Measurements from ENCODE around the gene OPTC. TPM values are rescaled to one million over a fixed set of nuclear protein-coding genes. Genes with fewer than 3 reads are reported as not detected.

OPTC gene
- polyA plus RNA-seq, 1 donor from 2014 or later, result not detected

DNA sequence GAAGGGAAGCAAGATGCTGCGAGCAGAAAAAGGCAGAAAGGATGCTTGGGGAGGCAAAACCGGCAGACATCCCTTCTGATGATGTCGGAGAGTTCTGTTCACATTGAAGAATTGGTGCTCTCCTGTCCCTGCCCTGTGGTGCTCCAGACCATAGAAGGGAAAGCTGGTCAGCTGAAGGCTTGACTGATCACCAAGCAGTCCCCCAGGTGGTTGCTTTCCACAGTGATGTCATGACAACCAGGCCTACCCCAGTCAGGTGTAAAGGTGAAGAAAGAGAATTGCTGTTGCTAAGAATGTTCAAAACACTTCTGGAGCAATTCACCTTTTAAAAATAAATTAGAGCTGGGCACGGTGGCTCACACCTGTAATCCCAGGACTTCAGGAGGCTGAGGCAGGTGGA lies 59.5 kb downstream of the OPTC start:
- no peaks in the 10 kb centered on the region for H3K9me3 ChIP-seq (ENCODE audit: low read length)
- no peaks in the 10 kb centered on the region for H3K9me2 ChIP-seq (ENCODE audit: insufficient read depth, low read length)
- H3K27me3 ChIP-seq (ENCODE audit: insufficient read depth, low read depth, low read length), result no peaks in the 10 kb centered on the region
- no peak for TF ChIP-seq POLR2AphosphoS5 (IDR thresholded peaks at IDR 0.05)
- no peak for TF ChIP-seq RAD21 (conservative IDR thresholded peaks at IDR 0.05)
- TF ChIP-seq, protein P1, sequence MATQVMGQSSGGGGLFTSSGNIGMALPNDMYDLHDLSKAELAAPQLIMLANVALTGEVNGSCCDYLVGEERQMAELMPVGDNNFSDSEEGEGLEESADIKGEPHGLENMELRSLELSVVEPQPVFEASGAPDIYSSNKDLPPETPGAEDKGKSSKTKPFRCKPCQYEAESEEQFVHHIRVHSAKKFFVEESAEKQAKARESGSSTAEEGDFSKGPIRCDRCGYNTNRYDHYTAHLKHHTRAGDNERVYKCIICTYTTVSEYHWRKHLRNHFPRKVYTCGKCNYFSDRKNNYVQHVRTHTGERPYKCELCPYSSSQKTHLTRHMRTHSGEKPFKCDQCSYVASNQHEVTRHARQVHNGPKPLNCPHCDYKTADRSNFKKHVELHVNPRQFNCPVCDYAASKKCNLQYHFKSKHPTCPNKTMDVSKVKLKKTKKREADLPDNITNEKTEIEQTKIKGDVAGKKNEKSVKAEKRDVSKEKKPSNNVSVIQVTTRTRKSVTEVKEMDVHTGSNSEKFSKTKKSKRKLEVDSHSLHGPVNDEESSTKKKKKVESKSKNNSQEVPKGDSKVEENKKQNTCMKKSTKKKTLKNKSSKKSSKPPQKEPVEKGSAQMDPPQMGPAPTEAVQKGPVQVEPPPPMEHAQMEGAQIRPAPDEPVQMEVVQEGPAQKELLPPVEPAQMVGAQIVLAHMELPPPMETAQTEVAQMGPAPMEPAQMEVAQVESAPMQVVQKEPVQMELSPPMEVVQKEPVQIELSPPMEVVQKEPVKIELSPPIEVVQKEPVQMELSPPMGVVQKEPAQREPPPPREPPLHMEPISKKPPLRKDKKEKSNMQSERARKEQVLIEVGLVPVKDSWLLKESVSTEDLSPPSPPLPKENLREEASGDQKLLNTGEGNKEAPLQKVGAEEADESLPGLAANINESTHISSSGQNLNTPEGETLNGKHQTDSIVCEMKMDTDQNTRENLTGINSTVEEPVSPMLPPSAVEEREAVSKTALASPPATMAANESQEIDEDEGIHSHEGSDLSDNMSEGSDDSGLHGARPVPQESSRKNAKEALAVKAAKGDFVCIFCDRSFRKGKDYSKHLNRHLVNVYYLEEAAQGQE (IDR thresholded peaks at IDR 0.05; ENCODE audit: borderline replicate concordance), result no peak
- TF ChIP-seq, protein P2, sequence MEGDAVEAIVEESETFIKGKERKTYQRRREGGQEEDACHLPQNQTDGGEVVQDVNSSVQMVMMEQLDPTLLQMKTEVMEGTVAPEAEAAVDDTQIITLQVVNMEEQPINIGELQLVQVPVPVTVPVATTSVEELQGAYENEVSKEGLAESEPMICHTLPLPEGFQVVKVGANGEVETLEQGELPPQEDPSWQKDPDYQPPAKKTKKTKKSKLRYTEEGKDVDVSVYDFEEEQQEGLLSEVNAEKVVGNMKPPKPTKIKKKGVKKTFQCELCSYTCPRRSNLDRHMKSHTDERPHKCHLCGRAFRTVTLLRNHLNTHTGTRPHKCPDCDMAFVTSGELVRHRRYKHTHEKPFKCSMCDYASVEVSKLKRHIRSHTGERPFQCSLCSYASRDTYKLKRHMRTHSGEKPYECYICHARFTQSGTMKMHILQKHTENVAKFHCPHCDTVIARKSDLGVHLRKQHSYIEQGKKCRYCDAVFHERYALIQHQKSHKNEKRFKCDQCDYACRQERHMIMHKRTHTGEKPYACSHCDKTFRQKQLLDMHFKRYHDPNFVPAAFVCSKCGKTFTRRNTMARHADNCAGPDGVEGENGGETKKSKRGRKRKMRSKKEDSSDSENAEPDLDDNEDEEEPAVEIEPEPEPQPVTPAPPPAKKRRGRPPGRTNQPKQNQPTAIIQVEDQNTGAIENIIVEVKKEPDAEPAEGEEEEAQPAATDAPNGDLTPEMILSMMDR (IDR thresholded peaks at IDR 0.05; ENCODE audit: poor library complexity, severe bottlenecking), result no peak
- TF ChIP-seq MXI1 (conservative IDR thresholded peaks at IDR 0.05; ENCODE audit: poor library complexity, severe bottlenecking), result no peak
- no peak for TF ChIP-seq EP300 (conservative IDR thresholded peaks at IDR 0.05; ENCODE audit: poor library complexity, severe bottlenecking)
- TF ChIP-seq TAF1 (IDR thresholded peaks at IDR 0.05; ENCODE audit: low read depth), result no peak
- no peak for TF ChIP-seq SMC3 (conservative IDR thresholded peaks at IDR 0.05; ENCODE audit: poor library complexity)
- no peak for TF ChIP-seq EZH2 (IDR thresholded peaks at IDR 0.05; ENCODE audit: borderline replicate concordance, insufficient read depth, low read length, poor library complexity, severe bottlenecking)
- H3K79me2 ChIP-seq (replicated peaks; ENCODE audit: insufficient read depth, low read length), result no peaks in the 10 kb centered on the region
- H4K20me1 ChIP-seq (ENCODE audit: insufficient read depth), result no peaks in the 10 kb centered on the region
- no peak overlapping the region for H2AFZ ChIP-seq (ENCODE audit: low read depth, low read length)
- H3K4me3 ChIP-seq (ENCODE audit: low read length), result no peak overlapping the region
- H3K27ac ChIP-seq (ENCODE audit: low read length), result no peak overlapping the region
- no peaks in the 10 kb centered on the region for H3F3A ChIP-seq (ENCODE audit: insufficient read depth, low read length, poor library complexity, severe bottlenecking)
- no peaks in the 10 kb centered on the region for H3K36me3 ChIP-seq (ENCODE audit: insufficient read depth, low read length)
- no peak overlapping the region for H3K9ac ChIP-seq (ENCODE audit: low read length)
- H3K4me2 ChIP-seq (ENCODE audit: low read length), result no peak overlapping the region

DNA sequence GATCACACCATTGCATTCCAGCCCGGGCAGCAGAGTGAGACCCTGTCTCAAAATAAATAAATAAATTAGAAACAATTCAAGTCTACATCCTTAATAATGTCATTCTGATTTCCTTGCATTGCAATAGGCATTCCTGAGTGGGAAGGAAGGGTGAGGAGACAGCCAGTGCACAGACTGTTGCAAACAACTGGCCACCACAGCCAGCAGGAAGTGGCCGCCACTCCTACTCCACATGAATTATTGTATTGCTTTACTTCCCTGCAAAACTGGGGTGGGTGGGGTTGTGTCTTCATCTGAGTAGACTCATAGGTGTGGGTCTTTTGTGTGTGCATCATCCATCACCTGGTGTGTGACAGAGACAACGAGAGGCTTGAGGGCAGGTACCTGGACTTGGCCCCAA lies 60.1 kb downstream of the OPTC start:
- Histone ChIP-seq H3K4me3 (ENCODE audit: low read length) (no peak overlapping the region), H3K27me3 (ENCODE audit: insufficient read depth, low read depth, low read length) (no peaks in the 10 kb centered on the region), H3K27ac (ENCODE audit: low read length) (no peak overlapping the region), H3K79me2 (replicated peaks; ENCODE audit: insufficient read depth, low read length) (no peaks in the 10 kb centered on the region), H3K9me3 (ENCODE audit: low read length) (no peaks in the 10 kb centered on the region), H3K36me3 (ENCODE audit: insufficient read depth, low read length) (no peaks in the 10 kb centered on the region), H3K4me2 (ENCODE audit: low read length) (no peak overlapping the region), H3K9me2 (ENCODE audit: insufficient read depth, low read length) (no peaks in the 10 kb centered on the region), H4K20me1 (ENCODE audit: insufficient read depth) (no peaks in the 10 kb centered on the region), H3F3A (ENCODE audit: insufficient read depth, low read length, poor library complexity, severe bottlenecking) (no peaks in the 10 kb centered on the region), H2AFZ (ENCODE audit: low read depth, low read length) (no peak overlapping the region), H3K9ac (ENCODE audit: low read length) (no peak overlapping the region)
- TF ChIP-seq, protein P2 (IDR thresholded peaks at IDR 0.05; ENCODE audit: poor library complexity, severe bottlenecking), result no peak
- TF ChIP-seq EP300 (conservative IDR thresholded peaks at IDR 0.05; ENCODE audit: poor library complexity, severe bottlenecking) (no peak), EZH2 (IDR thresholded peaks at IDR 0.05; ENCODE audit: borderline replicate concordance, insufficient read depth, low read length, poor library complexity, severe bottlenecking) (no peak), SMC3 (conservative IDR thresholded peaks at IDR 0.05; ENCODE audit: poor library complexity) (no peak), TAF1 (IDR thresholded peaks at IDR 0.05; ENCODE audit: low read depth) (no peak), MXI1 (conservative IDR thresholded peaks at IDR 0.05; ENCODE audit: poor library complexity, severe bottlenecking) (no peak), RAD21 (conservative IDR thresholded peaks at IDR 0.05) (no peak), POLR2AphosphoS5 (IDR thresholded peaks at IDR 0.05) (no peak)
- TF ChIP-seq, protein P1 (IDR thresholded peaks at IDR 0.05; ENCODE audit: borderline replicate concordance), result no peak
